ENCODE results near the gene ADCY7. TPM values are rescaled to one million over a fixed set of nuclear protein-coding genes. Genes with fewer than 3 reads are reported as not detected.

ADCY7 gene
- total RNA-seq, 4 donors from 2014 or later: 12.7 to 23.5 (median 19.3) TPM

DNA sequence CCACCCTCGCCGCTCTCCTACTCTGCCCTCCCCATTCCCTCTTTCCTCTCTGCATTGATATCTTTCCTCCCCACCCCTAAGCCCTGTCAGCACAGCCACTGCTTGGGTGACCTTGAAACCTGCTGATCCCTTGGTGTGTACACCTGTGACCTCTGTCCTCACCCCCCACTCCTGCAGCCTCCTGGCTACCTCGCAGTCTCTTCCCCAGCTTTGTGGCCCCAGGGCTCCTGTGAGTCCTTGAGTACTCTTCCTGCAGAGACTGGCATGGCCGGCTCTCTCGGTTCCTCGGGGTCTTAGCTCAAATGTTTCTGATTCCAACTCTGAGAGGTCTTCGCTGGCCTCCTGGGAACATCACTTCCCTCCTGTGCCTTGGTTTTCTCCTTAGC lies 31.7 kb downstream of the ADCY7 start:
- Histone ChIP-seq H3K4me1 (peaks cover 0 to 17% (median 4%) of the 10 kb centered on the region in 3 donors), H3K36me3 (peaks cover 0 to 28% of the 10 kb centered on the region in 2 donors), H3K27ac (no peak overlapping the region), H3K9me3 (no peaks in the 10 kb centered on the region), H3K27me3 (no peaks in the 10 kb centered on the region), H3K4me3 (no peak overlapping the region)
- no peak for ATAC-seq
- 92 to 100% methylated on average over 4 to 7 of the region's 7 CpGs for WGBS, 2 donors (ENCODE audit: low coverage in 1 of 2)
- no peak for TF ChIP-seq EP300 (IDR thresholded peaks at IDR 0.05)
- TF ChIP-seq, protein P1, sequence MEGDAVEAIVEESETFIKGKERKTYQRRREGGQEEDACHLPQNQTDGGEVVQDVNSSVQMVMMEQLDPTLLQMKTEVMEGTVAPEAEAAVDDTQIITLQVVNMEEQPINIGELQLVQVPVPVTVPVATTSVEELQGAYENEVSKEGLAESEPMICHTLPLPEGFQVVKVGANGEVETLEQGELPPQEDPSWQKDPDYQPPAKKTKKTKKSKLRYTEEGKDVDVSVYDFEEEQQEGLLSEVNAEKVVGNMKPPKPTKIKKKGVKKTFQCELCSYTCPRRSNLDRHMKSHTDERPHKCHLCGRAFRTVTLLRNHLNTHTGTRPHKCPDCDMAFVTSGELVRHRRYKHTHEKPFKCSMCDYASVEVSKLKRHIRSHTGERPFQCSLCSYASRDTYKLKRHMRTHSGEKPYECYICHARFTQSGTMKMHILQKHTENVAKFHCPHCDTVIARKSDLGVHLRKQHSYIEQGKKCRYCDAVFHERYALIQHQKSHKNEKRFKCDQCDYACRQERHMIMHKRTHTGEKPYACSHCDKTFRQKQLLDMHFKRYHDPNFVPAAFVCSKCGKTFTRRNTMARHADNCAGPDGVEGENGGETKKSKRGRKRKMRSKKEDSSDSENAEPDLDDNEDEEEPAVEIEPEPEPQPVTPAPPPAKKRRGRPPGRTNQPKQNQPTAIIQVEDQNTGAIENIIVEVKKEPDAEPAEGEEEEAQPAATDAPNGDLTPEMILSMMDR (IDR thresholded peaks at IDR 0.05): no peak
- TF ChIP-seq POLR2AphosphoS5 (IDR thresholded peaks at IDR 0.05): no peak
- no peak for TF ChIP-seq POLR2A (IDR thresholded peaks at IDR 0.05)

DNA sequence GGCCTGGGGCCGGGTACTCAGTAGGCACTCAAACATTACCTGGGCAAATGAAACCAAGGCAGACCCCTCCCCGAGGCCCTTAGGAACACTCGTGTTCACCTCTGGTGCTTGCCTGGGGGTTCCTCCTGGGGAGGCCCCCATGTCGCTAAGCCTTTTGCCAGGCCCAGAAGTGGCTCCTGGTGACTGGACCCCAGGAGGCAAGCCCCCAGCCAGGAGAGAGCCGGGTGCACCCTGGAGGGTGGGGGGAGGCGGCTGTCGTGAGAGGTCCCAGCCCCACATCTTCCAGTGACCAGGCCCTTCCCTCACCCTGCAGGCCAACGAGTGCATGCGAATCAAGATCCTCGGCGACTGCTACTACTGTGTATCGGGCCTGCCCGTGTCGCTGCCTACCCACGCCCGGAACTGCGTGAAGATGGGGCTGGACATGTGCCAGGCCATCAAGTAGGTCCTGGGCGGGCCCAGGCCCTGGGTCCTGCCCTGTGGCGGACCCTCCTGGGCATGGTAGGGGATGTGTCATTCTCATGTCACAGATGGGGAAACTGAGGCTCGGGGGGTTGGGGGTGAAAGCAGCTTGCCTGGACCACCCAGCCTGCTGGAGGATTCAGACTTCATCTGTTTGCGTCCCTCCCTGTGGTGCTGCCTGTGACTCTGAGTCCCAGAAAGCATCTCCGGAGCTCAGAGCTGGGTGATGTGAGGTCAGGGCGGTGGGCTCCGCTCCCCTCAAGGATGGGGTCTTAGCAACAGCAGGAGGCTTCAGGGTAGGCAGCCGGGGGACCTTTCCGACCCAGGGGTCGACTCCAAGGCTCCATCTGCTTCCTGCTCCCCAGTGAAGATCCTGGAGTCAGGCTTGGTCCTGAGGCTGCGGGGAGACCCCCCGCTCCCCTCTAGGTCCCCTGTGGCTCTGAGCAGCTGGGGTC lies 32.5 kb downstream of the ADCY7 start:
- ATAC-seq: no peak
- H3K36me3 ChIP-seq: peaks cover 0 to 25% of the 10 kb centered on the region in 2 donors
- H3K4me3 ChIP-seq: no peak overlapping the region
- TF ChIP-seq POLR2AphosphoS5 (IDR thresholded peaks at IDR 0.05) (no peak), EP300 (IDR thresholded peaks at IDR 0.05) (no peak)
- no peaks in the 10 kb centered on the region for H3K27me3 ChIP-seq
- H3K4me1 ChIP-seq: peaks cover 0 to 17% (median 4%) of the 10 kb centered on the region in 3 donors
- no peak overlapping the region for H3K27ac ChIP-seq
- 90% methylated on average over 2 of the region's 29 CpGs; no CpG with 5 or more reads in 1 of the 2 donors for WGBS, 2 donors (ENCODE audit: low coverage in 1 of 2)
- no peaks in the 10 kb centered on the region for H3K9me3 ChIP-seq

DNA sequence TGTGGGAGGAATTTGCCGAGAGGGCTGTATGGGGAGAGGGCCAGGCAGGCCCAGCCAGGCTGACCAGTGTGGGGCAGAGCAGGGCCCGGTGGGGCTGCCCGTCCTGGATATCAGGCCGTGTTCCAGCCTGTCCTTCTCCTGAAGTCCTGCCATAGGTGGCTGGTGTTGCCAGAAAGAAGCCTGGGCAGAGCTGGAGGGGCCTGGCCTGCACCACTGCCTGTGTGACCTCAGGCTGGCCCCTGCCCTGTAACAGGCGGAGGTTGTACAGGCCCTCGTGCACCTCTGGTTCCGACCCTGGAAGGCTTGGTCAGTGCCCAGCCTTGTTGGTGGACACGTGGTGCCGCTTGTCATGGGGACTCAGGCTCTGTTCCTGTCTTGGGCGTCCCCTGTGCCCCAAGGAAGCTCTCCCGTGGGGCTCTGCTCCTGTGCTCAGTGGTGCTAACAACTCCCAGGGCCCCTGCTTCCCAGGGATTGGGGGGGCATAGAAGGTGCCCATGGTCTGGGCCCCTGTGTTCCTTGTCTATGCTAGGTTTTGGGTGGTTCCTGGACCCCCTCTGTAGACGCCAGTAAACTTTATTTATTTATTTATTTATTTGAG lies 33.3 kb downstream of the ADCY7 start:
- H3K27ac ChIP-seq: no peak overlapping the region
- ATAC-seq: no peak
- H3K4me1 ChIP-seq: peaks cover 0 to 17% (median 4%) of the 10 kb centered on the region in 3 donors
- no peaks in the 10 kb centered on the region for H3K27me3 ChIP-seq
- no peaks in the 10 kb centered on the region for H3K9me3 ChIP-seq
- 40 to 96% methylated on average over 1 to 4 of the region's 12 CpGs for WGBS, 2 donors (ENCODE audit: low coverage in 1 of 2)
- H3K36me3 ChIP-seq: peaks cover 0 to 20% of the 10 kb centered on the region in 2 donors
- H3K4me3 ChIP-seq: no peak overlapping the region
- TF ChIP-seq, protein P1 (IDR thresholded peaks at IDR 0.05): no peak
- no peak for TF ChIP-seq EP300 (IDR thresholded peaks at IDR 0.05)
- TF ChIP-seq POLR2AphosphoS5 (IDR thresholded peaks at IDR 0.05): no peak
- no peak for TF ChIP-seq POLR2A (IDR thresholded peaks at IDR 0.05)

DNA sequence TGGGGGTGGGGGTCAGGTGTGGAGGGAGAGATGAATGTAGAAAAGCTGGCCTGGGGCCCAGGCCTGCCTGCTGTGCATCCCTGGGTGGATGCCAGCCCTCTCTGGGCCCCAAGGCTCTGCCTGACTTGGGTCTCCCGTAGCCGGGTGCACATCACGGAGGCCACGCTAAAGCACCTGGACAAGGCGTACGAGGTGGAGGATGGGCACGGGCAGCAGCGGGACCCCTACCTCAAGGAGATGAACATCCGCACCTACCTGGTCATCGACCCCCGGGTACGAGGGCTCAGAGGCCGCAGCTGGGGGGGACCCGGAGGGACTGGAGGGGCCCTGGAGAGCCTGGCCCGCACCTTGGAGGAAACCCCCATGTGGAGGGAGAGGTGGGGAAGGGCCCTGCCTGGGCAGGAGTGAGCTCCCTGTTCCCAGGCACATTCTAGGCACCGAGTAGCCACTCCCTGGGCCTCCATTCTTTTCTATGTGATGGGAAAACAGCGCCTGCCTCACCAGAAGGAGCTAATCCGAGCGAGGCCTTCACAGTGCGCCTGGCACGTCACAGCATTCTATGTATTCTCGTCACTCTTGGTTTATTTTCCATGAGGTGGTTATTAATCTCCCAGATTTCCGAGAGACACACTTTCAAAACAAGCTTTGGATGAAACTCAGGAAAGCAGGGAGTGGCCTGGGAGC lies 34.7 kb downstream of the ADCY7 start:
- no peaks in the 10 kb centered on the region for H3K27me3 ChIP-seq
- H3K4me1 ChIP-seq: peaks cover 0 to 17% (median 4%) of the 10 kb centered on the region in 3 donors
- H3K4me3 ChIP-seq: no peak overlapping the region
- TF ChIP-seq, protein P1 (IDR thresholded peaks at IDR 0.05): no peak
- peak; percentile 40 for TF ChIP-seq POLR2AphosphoS5 (IDR thresholded peaks at IDR 0.05)
- no peak for TF ChIP-seq POLR2A (IDR thresholded peaks at IDR 0.05)
- H3K9me3 ChIP-seq: no peaks in the 10 kb centered on the region
- H3K36me3 ChIP-seq: peaks cover 0 to 20% of the 10 kb centered on the region in 2 donors
- 69% methylated on average over 11 of the region's 23 CpGs; no CpG with 5 or more reads in 1 of the 2 donors for WGBS, 2 donors (ENCODE audit: low coverage in 1 of 2)
- peak; percentile 47 for ATAC-seq
- H3K27ac ChIP-seq: peak overlapping the region in 3 of 4 donors; percentile 45 to 72 (median 61)

All from gastroesophageal sphincter (tissue), 4 donors.